Stimulated activated CD4-positive, alpha-beta T cell treated with anti-CD3 and anti-CD28 coated beads, Interleukin-15, amount 100 ng/mL, for 48 hours (primary cell): Measurements from ENCODE around the gene GRHL3.

Experiments used
- DNase-seq, 2 donors: peaks; one replicate each; pipeline ENCODE4 v3.0.0-alpha.2; 2020; ENCODE audit warnings: low read depth in 2 of 2

GRHL3 gene

DNA sequence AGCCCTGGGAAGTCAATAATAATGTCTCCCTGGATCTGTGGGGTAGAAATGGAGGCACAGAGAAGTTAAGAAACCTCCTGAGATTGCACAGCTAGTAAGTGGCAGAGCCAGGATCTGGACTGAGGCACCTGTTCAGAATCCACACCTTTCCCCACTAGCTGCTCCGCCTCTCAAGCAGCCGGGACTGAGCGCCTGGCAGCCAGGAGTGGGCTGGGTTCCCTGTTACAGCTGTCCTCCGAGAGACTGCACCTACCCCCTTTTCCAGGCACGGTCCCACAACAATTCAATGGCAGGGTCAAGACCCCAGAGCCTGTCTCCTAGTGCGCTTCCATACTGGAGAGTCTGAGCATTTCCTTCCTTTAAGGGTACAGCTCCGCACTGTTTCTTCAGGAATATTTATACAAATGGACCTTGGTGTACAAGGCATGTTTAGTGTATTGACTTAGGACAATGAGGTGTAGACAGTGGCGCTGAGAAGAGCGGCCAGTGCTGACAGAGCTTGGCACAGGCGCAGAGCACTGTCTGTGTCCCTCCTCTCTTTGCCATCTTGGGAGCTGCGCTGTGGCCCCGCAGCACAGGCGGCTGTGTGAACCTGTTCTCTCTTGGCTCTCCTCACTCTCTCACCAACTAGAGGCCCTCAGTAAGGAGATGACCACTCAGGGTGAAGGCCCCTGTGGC, 24.4 kb downstream of the GRHL3 start:
- no peak for DNase-seq

- DNase-seq: no peak
Measured at GRCh38 chr1:24344090-24344742, 25.1 kb downstream of the GRHL3 start.

GRCh38 chr1:24345334-24345733, 26.2 kb downstream of the GRHL3 start:
- no peak for DNase-seq

DNA sequence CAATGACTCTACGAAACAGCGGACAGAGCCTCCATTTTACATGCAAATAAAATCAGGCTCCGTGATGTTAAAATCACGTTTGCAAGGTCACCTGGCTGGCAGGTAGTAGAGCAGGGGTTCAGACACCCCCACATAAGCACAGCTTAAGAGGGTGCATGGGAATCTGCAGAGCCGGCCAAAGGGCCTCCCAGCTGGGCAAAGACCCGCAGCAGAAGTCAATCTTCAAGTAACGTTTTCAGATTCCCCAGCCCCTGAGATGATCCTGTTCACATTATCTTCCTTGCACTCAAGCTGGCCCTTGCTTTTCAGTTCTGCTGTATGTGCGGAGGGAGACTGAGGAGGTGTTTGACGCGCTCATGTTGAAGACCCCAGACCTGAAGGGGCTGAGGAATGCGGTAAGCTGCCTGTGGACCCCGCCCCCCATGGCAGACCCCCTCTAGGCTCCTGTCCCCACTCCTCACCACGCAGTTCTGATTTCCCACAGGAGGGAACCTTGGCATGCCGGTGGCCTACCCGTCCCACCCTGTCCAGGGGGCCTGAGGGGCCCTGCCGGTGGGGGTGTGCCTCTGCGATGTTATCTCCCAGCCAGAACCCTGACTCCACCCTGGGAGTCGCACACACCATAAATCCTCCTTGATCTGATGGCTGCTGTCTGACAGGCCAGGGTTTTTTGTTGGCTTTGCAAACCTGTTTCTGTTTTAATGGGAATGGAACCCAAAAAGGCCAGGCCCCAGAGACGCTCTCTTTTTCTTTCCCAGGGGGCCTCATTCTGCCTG, 28.2 kb downstream of the GRHL3 start:
- no peak for DNase-seq

DNA sequence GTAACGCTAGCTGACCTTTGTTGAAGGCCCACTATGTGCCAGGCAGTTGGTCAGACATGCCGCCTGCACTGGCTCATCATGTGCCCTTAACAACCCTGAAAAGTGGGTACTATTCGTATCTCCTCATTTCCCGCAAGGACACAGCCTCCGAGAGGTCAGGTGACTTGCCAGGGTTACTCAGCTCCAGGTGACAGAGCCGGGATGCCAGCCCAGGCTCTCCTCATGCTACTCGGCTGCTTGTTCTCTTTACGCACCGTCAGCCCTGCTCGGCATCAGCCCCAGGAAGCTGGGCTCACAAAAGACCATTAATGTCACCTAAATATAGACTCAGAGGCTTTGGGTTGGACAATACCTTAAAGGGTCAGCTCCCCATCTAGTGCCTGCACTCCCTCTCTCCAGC, 29.0 kb downstream of the GRHL3 start:
- DNase-seq: no peak

DNA sequence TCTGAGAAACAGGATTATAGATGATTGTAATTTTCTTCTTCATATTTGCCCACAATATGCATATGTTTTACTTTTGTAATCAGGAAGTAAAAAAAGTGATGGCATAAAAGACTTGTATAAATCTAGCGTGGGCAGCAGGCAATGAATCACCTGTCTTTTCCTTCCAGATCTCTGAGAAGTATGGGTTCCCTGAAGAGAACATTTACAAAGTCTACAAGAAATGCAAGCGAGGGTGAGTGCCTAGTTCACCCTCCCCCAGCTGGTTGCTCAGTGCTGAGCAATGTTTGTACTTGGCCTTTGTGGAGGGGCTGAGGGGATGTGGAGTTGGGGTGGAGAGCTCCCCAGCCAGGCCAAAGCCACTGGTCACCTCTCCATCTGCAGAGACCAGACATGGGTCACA, 30.7 kb downstream of the GRHL3 start:
- DNase-seq: peak in 1 of 2 donors; percentile 37

GRCh38 chr1:24351247-24351646, 32.1 kb downstream of the GRHL3 start:
- no peak for DNase-seq

- peak; percentile 58 to 71 for DNase-seq
Measured at GRCh38 chr1:24351918-24352627, 32.9 kb downstream of the GRHL3 start.

DNA sequence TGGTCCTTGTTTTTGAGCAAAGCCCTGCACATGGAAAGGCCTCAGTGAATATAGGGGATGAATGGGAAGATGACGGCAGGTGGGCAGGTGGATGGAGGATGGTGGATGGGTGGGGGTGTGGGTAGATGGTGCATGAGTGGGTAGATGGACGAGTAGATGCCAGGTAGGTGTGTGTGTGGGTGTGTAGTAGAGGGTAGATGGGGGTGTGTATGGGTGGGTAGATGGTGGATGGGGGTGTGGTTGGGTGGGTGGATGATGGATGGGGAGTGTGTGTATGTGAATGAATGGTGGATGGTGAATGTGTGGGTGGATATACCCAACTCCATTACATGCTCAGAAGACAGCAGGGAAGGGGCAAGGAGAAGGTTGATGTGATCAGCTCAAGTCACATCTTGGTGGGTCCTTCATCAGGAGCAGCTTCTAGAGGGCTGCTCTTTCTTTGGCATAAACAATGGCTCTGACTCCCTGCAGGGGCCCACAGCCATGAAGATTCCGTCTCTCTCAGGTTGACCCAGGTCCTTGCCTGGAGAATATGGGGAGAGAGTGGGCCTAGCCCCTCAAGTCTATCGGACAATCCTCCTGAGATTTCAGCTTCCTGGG, 34.2 kb downstream of the GRHL3 start:
- no peak for DNase-seq

DNA sequence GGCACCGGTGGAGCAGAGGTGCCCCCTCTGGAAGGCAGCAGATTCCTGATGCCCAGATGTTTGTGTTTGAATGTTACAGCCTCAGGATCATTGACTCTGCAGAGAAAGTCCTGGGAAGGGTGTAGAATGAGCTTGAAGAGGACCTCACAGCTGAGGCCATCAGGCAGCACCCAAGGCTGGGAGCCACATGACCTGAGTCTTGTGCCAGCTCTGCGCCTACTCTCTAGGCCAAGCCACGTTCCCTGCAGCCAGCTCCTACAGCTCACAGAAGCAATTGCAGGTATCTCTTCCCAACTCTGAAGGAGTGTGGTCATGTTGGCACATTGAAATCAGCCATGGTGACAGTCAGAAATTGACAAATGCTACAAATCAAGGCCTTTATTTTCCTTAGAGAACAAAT, 36.3 kb downstream of the GRHL3 start:
- no peak for DNase-seq

GRCh38 chr1:24357038-24357437, 37.9 kb downstream of the GRHL3 start:
- DNase-seq: no peak

- no peak for DNase-seq
Measured at GRCh38 chr1:24360681-24361080, 41.5 kb downstream of the GRHL3 start.

DNA sequence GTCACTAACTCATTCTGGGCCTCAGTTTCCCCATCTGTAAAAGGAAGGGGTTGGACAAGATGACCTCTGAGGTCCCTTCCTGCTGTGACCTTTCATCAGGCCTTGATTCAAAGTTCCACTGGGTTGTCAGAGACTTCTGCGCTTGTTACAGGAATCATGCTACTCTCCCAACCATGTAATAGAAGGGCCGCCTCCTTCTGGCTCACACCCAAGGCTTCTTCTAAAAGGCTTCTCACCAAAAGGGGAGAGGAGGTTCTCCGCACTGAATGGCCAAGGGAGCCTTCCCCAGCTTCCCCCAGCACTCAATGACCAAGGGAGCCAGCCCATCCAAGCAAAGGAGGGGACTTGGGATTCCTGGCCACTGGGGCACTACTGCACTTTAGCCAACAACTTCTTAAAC, 42.7 kb downstream of the GRHL3 start:
- no peak for DNase-seq

GRCh38 chr1:24362396-24362795, 43.2 kb downstream of the GRHL3 start:
- no peak for DNase-seq

- DNase-seq: no peak
Measured at GRCh38 chr1:24362982-24363614, 43.9 kb downstream of the GRHL3 start.

DNA sequence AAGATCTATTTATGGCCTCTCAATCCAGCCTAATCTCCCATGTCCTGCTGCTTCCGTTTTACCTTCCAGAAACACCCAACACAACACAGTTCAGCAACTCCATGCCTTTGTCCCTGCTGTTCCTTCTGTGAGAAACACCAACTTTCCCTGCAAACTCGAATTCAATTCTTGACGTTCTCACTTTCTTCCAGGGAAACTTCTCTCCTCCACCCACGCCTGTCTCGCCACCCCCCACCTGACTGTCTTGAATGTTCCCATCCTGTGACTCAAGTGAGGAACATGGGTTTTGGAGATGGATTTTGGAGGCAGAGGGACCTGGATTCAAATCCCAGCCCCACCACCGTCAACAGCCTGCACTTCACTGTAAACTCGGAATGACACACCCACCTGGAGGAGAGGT, 44.8 kb downstream of the GRHL3 start:
- no peak for DNase-seq

GRCh38 chr1:24364605-24364974, 45.4 kb downstream of the GRHL3 start:
- no peak for DNase-seq

GRCh38 chr1:24364975-24365678, 46.0 kb downstream of the GRHL3 start:
- DNase-seq: peak in 1 of 2 donors; percentile 39

GRCh38 chr1:24366707-24367106, 47.5 kb downstream of the GRHL3 start:
- DNase-seq: no peak

DNA sequence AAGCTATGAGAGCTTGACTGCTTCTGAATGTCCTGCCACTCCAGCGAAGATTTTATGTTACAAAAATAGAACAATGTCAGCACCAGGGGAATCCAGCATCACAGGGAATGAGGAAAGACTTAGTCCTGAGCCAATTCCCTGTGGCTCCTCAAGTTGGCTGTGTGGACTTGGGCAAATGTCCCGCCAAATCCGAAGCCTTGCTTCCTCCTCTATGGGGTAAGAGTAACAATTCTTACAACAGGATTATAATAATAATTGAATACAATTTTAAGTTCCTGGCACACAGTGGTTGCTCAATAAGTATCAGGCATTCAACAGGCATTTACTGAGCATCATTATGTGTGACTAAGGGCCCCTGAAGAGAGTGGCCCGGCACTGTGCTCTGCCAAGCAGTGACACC, 50.0 kb downstream of the GRHL3 start:
- DNase-seq: no peak

DNA sequence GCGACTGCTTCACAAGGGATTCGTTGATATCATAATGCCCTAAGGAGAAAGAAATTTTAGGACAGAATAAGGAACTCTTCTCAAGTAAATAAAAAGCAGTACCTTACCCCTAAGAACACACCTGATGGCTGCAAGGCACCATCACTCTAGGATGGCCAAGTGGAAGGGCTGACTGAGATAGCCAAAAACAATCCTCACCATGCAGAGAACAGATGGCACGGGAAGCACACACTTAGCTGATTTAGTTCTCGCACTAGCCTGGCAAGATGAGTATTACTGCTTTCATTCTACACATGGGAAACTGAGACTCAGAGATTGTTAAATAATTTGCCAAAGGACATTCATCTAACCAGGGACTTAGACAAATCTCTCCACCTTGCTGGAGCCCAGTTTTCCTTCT, 50.6 kb downstream of the GRHL3 start:
- no peak for DNase-seq
